Astrocyte (in vitro differentiated cells and primary cell): Measurements from ENCODE around the gene FANK1. TPM values are rescaled to one million over a fixed set of nuclear protein-coding genes. Genes with fewer than 3 reads are reported as not detected.

Experiments used
- DNase-seq: peaks from one replicate; pipeline ENCODE4 v3.0.0-alpha.2; 2010; ENCODE audit warnings: low read depth
- FAIRE-seq: peaks from 2 replicates; lab custom pipeline; 2011; peaks lifted over from hg19 to GRCh38; lab: Jason Lieb, UNC
- H2AFZ ChIP-seq: 2 replicates; pipeline ENCODE4 v1.6.0; 2012; ENCODE audit warnings: low read depth, low read length, inconsistent platforms
- H3K27ac ChIP-seq: 2 replicates; pipeline ENCODE4 v1.5.1; 2011; ENCODE audit warnings: low read depth, low read length, inconsistent platforms
- H3K27me3 ChIP-seq: 2 replicates; pipeline ENCODE4 v1.6.0; 2011; ENCODE audit warnings: low read length, inconsistent platforms; ENCODE audit not compliant: insufficient read depth
- H3K36me3 ChIP-seq: 2 replicates; pipeline ENCODE4 v1.5.1; 2011; ENCODE audit warnings: low read length, inconsistent platforms; ENCODE audit not compliant: insufficient read depth
- H3K4me1 ChIP-seq: 2 replicates; pipeline ENCODE4 v1.5.1; 2011; ENCODE audit warnings: low read length, inconsistent platforms; ENCODE audit not compliant: insufficient read depth
- H3K4me2 ChIP-seq: 2 replicates; pipeline ENCODE4 v1.6.0; 2012; ENCODE audit warnings: low read length, inconsistent platforms
- H3K4me3 ChIP-seq: 2 replicates; pipeline ENCODE4 v1.5.1; 2011; ENCODE audit warnings: low read depth, mild to moderate bottlenecking, low read length, inconsistent platforms; ENCODE audit not compliant: insufficient read depth
- H3K79me2 ChIP-seq: 2 replicates; pipeline ENCODE4 v1.6.0; 2012; ENCODE audit warnings: mild to moderate bottlenecking, low read length, inconsistent platforms; ENCODE audit not compliant: insufficient read depth
- H3K9ac ChIP-seq: 2 replicates; pipeline ENCODE4 v1.6.0; 2012; ENCODE audit warnings: mild to moderate bottlenecking, low read length, inconsistent platforms
- H3K9me3 ChIP-seq: 2 replicates; pipeline ENCODE4 v1.5.1; 2012; ENCODE audit warnings: low read depth, mild to moderate bottlenecking, low read length, inconsistent platforms; ENCODE audit not compliant: insufficient read depth
- H4K20me1 ChIP-seq: 2 replicates; pipeline ENCODE4 v1.6.0; 2012; ENCODE audit warnings: low read length, inconsistent platforms; ENCODE audit not compliant: insufficient read depth
- H3K27ac Mint-ChIP-seq: one replicate; pipeline ENCODE4 v1.8.0; 2021; ENCODE audit warnings: mild to moderate bottlenecking, mixed read lengths; ENCODE audit not compliant: unreplicated experiment
- H3K27me3 Mint-ChIP-seq: one replicate; pipeline ENCODE4 v1.8.0; 2021; ENCODE audit warnings: low read depth, mixed read lengths; ENCODE audit not compliant: unreplicated experiment
- H3K36me3 Mint-ChIP-seq: one replicate; pipeline ENCODE4 v1.8.0; 2021; ENCODE audit warnings: low read depth, mixed read lengths; ENCODE audit not compliant: unreplicated experiment
- H3K4me1 Mint-ChIP-seq: one replicate; pipeline ENCODE4 v1.8.0; 2021; ENCODE audit warnings: low read depth, mixed read lengths; ENCODE audit not compliant: unreplicated experiment
- H3K4me3 Mint-ChIP-seq: one replicate; pipeline ENCODE4 v1.8.0; 2021; ENCODE audit warnings: mild to moderate bottlenecking, moderate library complexity, mixed read lengths; ENCODE audit not compliant: unreplicated experiment
- H3K9me3 Mint-ChIP-seq: one replicate; pipeline ENCODE4 v1.8.0; 2021; ENCODE audit warnings: mild to moderate bottlenecking, mixed read lengths; ENCODE audit not compliant: unreplicated experiment
- EZH2 ChIP-seq: IDR thresholded peaks from 2 replicates; pipeline ENCODE4 v1.6.1; 2012; ENCODE audit warnings: mild to moderate bottlenecking, low read length, inconsistent platforms; ENCODE audit not compliant: insufficient read depth
- total RNA-seq: library from RNA; stranded (reverse); gene quantifications from 2 replicates; pipeline ENCODE4 v1.2.1, GENCODE V29; 2021
- TF ChIP-seq, protein P1 (sequence below): IDR thresholded peaks from 2 replicates; pipeline ENCODE4 v1.5.1; 2011; ENCODE audit warnings: low read depth, mild to moderate bottlenecking, inconsistent platforms, low read length, moderate library complexity; ENCODE audit not compliant: insufficient read depth

FANK1 gene
- total RNA-seq, 1 donor from 2014 or later: 9.7 TPM

GRCh38 chr10:125865120-125865519 lies 31.2 kb upstream of the FANK1 start:
- FAIRE-seq (no peak), DNase-seq (no peak)

GRCh38 chr10:125866421-125867029 lies 29.8 kb upstream of the FANK1 start:
- Histone ChIP-seq H3K79me2 (no peaks in the 10 kb centered on the region), H3K4me2 (no peak overlapping the region), H3K27ac (no peak overlapping the region), H3K9me3 (no peaks in the 10 kb centered on the region), H4K20me1 (peaks cover 2% of the 10 kb centered on the region), H3K9ac (no peak overlapping the region), H3K27me3 (no peaks in the 10 kb centered on the region), H3K4me1 (no peaks in the 10 kb centered on the region), H2AFZ (no peak overlapping the region), H3K4me3 (no peak overlapping the region), H3K36me3 (peaks cover 7% of the 10 kb centered on the region)
- no peaks in the 10 kb centered on the region for H3K27me3 Mint-ChIP-seq
- no peaks in the 10 kb centered on the region for H3K9me3 Mint-ChIP-seq
- TF ChIP-seq, protein P1, sequence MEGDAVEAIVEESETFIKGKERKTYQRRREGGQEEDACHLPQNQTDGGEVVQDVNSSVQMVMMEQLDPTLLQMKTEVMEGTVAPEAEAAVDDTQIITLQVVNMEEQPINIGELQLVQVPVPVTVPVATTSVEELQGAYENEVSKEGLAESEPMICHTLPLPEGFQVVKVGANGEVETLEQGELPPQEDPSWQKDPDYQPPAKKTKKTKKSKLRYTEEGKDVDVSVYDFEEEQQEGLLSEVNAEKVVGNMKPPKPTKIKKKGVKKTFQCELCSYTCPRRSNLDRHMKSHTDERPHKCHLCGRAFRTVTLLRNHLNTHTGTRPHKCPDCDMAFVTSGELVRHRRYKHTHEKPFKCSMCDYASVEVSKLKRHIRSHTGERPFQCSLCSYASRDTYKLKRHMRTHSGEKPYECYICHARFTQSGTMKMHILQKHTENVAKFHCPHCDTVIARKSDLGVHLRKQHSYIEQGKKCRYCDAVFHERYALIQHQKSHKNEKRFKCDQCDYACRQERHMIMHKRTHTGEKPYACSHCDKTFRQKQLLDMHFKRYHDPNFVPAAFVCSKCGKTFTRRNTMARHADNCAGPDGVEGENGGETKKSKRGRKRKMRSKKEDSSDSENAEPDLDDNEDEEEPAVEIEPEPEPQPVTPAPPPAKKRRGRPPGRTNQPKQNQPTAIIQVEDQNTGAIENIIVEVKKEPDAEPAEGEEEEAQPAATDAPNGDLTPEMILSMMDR: no peak
- no peak for TF ChIP-seq EZH2
- DNase-seq (no peak), FAIRE-seq (no peak)
- no peak overlapping the region for H3K4me3 Mint-ChIP-seq
- peaks cover 3% of the 10 kb centered on the region for H3K36me3 Mint-ChIP-seq
- no peak overlapping the region for H3K27ac Mint-ChIP-seq
- H3K4me1 Mint-ChIP-seq: peaks cover 6% of the 10 kb centered on the region

More at GRCh38 chr10:125865120-125865519, 31.2 kb upstream of the FANK1 start:
- no peaks in the 10 kb centered on the region for H3K27me3 ChIP-seq
- H3K9ac ChIP-seq: no peak overlapping the region
- H3K27me3 Mint-ChIP-seq: no peaks in the 10 kb centered on the region
- no peak overlapping the region for H3K27ac Mint-ChIP-seq
- H3K4me1 ChIP-seq: no peaks in the 10 kb centered on the region
- peaks cover 7% of the 10 kb centered on the region for H3K36me3 ChIP-seq
- H3K4me2 ChIP-seq: no peak overlapping the region
- H2AFZ ChIP-seq: no peak overlapping the region
- no peak overlapping the region for H3K4me3 ChIP-seq
- H3K4me3 Mint-ChIP-seq: no peak overlapping the region
- H3K79me2 ChIP-seq: no peaks in the 10 kb centered on the region
- H3K36me3 Mint-ChIP-seq: peaks cover 4% of the 10 kb centered on the region
- H3K27ac ChIP-seq: no peak overlapping the region
- H3K9me3 ChIP-seq: no peaks in the 10 kb centered on the region
- TF ChIP-seq EZH2: no peak
- TF ChIP-seq, protein P1: no peak
- H4K20me1 ChIP-seq: no peaks in the 10 kb centered on the region
- H3K9me3 Mint-ChIP-seq: no peaks in the 10 kb centered on the region
- H3K4me1 Mint-ChIP-seq: no peaks in the 10 kb centered on the region

DNA sequence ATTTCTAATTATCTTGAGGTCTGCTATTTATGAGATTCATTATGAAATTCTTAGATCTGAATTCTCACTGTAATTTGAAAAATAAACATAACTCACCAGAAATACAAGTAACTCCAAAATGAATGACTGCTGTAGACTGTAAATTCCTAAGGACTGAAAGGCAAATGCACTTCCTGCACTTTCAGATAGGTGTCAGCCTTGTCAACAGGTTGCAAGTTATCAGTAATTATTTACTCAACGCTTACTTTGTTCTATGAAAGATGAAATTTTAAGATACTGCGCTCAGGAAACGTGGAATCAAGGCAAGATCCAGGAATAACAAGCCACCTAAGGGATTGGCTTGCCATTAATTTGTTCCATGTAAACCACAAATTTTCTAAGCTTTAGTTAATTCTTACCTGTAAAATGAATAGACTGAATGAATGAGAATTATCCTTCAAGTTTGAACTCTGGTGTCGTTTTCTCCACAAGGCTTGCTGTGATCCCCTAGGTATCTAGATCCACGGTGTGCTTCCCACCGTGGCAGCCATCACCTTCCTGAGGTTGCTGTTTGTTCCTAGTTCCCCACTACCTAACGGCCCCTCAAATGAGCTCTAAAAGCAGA lies 27.9 kb upstream of the FANK1 start:
- FAIRE-seq: peak; percentile 90
- no peak overlapping the region for H3K4me3 Mint-ChIP-seq
- no peak for TF ChIP-seq EZH2
- TF ChIP-seq, protein P1: peak; percentile 98
- no peak overlapping the region for H3K9ac ChIP-seq
- peaks cover 6% of the 10 kb centered on the region for H3K36me3 Mint-ChIP-seq
- no peak overlapping the region for H2AFZ ChIP-seq
- no peaks in the 10 kb centered on the region for H3K27me3 ChIP-seq
- H3K4me3 ChIP-seq: no peak overlapping the region
- no peaks in the 10 kb centered on the region for H3K9me3 Mint-ChIP-seq
- peaks cover 7% of the 10 kb centered on the region for H3K4me1 Mint-ChIP-seq
- H3K79me2 ChIP-seq: no peaks in the 10 kb centered on the region
- DNase-seq: peak; percentile 53
- H3K9me3 ChIP-seq: no peaks in the 10 kb centered on the region
- peaks cover 7% of the 10 kb centered on the region for H3K36me3 ChIP-seq
- no peaks in the 10 kb centered on the region for H3K4me1 ChIP-seq
- H3K27ac ChIP-seq: no peak overlapping the region
- H3K27me3 Mint-ChIP-seq: no peaks in the 10 kb centered on the region
- no peak overlapping the region for H3K27ac Mint-ChIP-seq
- no peak overlapping the region for H3K4me2 ChIP-seq
- peaks cover 6% of the 10 kb centered on the region for H4K20me1 ChIP-seq
